COLO668 (cell line): Measurements from ENCODE around the gene YWHAB.

Experiments
- DNase-seq: peaks from one replicate; lab custom pipeline; 2025; ENCODE audit not compliant: unreplicated experiment; lab: John Stamatoyannopoulos, UW

Gene YWHAB

GRCh38 chr20:44911264-44911921 lies 25.9 kb downstream of the YWHAB start:
- DNase-seq: peak; percentile 34

- no peak for DNase-seq
These were observed 26.7 kb downstream of the YWHAB start for GRCh38 chr20:44912189-44912588.

GRCh38 chr20:44914924-44915323 lies 29.4 kb downstream of the YWHAB start:
- DNase-seq: no peak

DNA sequence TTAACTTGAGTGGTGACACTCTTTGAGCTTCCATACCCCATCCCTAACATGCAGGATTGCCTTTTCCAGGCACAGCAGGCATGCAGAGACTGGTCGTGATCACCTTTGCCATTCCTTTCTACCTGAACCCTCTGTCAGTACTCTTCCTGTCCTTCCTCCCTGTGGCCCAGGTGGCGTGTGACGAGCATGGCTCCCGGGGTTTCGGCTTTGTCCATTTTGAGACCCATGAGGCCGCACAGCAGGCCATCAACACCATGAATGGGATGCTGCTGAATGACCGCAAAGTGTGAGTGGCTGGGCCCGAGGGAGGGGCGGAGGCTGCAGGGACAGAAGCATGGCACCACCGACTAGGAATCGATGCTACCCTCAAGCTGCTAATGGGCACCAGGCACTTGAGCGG lies 31.1 kb downstream of the YWHAB start:
- DNase-seq: no peak

DNA sequence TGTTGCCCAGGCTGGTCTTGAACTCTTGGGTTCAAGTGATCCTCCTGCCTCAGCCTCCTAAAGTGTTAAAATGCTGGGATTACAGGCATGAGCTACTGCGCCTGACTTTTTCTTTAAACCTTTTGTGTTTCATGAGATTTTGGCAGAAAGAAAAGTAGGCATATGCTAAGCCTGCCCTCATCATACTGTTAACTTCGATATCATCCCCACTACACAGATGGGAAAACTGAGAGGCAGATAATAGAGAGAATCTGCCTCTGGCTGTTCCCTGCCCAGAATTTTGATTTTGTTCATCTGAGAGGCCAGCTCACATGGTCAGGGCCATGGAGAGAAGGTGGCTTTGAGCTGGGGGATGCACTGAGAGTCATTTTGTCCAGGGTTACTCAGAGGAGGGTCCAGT lies 31.9 kb downstream of the YWHAB start:
- no peak for DNase-seq

DNA sequence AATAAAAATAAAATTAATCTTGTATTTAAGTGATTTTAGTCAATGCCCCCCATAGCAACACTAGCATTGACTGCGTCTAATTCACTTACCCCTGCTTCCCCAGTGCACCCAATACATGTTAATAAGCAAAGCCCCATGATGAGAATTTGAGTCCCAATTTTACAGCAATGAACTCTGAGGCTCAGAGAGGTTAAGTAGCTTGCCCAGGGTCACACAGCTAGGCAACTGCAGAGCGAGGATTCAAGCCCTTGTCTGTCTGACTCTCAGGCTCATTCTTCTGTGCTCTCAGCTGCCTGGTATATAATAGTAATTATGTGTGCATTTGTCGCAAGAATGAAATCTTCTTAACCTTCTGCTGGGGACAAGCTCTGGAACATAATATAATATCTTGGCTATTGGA lies 32.8 kb downstream of the YWHAB start:
- DNase-seq: no peak

DNA sequence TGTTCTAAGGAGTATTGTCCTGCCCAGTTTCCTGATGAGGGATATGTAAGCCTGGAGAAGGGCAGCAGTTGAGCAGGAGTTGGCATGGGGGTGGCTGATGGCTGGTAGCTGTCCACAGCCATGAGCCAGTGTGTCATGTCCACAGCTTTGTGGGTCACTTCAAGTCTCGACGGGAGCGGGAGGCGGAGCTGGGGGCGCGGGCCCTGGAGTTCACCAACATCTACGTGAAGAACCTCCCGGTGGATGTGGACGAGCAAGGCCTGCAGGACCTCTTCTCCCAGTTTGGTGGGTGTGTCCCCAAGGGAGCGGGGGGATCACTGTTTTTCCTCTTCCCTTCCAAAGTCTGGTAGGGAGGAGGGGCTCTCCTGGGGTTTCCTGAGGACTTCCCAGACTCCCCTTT lies 33.3 kb downstream of the YWHAB start:
- no peak for DNase-seq

- DNase-seq: no peak
These were observed 35.9 kb downstream of the YWHAB start for GRCh38 chr20:44921447-44921846.

GRCh38 chr20:44924541-44924940 lies 39.0 kb downstream of the YWHAB start:
- DNase-seq: no peak

DNA sequence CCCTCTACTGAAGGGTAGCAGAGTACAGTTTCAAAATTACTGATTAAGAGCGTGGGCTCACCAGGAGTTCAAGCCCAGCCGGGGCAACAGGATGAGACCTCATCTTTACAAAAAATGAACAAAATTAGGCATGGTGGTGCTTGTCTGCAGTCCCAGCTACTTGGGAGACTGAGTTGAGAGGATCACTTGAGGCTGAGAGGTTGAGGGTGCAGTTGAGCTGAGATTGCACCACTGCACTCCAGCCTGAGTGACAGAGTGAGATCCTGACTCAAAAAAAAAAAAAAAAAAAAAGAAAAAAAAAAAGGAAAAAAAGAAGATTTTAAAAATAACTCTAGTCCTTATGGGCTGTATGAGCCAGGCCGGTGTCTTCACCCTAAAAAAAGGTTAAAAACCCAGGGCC lies 43.1 kb downstream of the YWHAB start:
- DNase-seq: no peak

DNA sequence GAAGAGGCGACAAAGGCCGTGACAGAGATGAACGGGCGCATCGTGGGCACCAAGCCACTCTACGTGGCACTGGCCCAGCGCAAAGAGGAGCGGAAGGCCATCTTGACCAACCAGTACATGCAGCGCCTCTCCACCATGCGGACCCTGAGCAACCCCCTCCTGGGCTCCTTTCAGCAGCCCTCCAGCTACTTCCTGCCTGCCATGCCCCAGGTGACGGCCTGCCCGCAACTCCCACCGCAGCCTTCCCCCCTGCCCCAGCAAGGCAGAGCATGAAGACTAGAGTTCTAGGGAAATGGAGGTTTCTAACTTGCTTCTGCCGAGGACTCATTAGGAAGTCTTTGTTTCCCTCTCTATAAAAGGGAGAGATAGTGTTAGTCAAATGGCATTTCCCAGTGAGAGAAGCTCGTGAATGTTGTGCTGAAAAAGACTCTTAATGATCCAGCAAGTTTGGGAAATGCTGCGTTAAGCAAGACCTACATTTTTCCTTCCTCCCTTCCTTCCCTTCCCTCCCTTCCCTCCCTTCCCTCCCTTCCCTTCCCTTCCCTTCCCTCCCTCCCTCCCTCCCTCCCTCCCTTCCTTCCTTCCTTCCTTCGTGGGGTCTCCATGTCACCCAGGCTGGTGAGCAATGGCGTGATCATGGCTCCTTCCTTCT lies 45.1 kb downstream of the YWHAB start:
- DNase-seq: no peak

- no peak for DNase-seq
These were observed 46.4 kb downstream of the YWHAB start for GRCh38 chr20:44931911-44932310.

GRCh38 chr20:44932916-44933315 lies 47.4 kb downstream of the YWHAB start:
- DNase-seq: no peak

DNA sequence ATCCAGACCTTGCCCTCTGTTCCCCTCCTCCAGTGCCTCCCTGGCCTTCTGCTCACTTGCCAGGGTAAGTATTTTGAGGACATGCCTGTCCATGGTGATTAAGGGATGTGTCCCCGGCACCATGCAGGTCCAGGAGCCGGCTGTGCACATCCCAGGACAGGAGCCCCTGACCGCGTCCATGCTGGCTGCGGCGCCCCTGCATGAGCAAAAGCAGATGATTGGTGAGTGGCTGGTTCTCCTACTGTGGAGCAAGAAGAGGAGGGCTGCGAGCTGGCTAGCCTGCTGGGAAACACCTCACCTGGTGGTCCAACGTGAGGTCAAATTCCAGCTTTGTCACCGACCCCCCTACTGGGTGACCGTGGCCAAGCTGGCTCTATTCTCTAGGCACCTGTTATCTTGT lies 51.0 kb downstream of the YWHAB start:
- DNase-seq: no peak

GRCh38 chr20:44938637-44939036 lies 53.1 kb downstream of the YWHAB start:
- no peak for DNase-seq

DNA sequence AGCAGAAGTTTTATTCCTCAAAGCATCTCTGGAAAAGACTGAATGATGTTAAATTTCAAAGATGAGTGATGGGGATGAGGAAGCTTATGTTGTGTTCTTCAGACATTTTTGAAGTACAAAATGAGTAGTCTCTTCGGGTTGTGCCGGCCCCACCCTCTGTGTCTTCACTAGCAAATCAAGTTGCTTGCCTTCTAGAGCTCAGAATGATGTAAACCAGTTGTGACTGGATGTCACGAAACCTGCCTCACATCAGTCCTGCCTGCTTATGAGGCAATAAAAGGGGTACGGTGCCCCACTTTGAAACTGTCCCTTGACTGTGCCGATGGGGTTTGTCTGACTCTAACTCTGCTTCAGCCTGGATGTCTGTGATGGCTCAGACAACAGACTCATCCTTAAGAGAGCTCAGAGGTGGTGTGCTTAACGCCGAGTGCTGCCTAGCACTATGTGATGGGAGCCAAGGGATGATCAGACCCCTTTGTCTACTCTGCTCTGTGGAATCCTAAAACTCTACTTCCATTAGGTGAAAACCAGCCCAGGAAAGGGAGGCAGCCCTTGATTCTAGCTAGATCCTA lies 55.7 kb downstream of the YWHAB start:
- DNase-seq: no peak

DNA sequence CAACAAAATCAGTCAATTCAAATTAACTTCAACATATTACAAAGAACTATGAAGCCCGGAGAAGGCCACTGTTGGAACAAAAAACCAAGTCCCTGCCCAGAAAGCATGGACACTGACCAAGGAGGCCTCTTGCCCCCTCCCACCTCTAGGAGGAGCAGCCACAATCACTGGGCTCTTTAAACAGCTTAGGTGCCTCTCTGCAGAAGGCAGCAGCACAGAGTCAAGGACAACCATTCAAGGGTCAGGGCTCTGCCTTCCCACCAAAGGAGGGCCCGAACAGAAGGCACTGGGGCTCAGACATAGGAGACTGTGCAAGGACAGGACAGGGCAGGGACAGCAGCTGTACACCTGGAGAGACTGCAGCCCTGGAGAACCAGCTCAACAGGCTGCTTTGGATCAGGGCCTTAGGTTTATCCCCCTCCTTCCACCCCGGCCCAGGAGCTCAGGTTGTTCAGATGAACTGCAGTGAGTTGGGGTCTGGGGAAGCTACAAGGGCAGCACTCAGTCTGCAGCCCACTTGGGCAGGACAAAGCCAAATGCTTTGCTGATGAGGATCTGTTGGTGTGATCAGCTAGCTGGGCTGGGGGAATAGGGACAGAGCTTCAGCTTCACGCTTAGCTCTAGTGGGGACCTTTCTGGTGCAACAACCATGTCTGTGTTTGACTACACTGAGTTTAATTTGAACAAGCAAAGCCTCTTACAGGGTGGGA lies 56.9 kb downstream of the YWHAB start:
- no peak for DNase-seq

DNA sequence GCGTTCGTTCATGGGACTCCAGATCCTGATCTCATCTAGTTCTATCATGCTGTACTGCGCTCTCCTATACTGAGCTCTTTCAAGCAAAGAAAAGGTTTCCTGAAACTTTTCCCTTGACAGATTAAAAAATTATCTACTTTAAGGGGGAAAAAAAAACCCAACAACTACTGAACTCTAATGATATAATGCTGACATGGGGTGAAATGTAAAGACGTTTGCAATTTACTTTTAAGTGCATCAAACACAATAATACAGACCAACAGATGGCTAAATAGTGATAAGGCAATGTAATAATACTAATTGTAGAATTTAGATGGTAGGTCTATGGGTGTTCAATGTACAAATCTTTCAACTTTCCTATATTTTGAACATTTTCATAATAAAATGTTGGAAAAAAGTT lies 58.3 kb downstream of the YWHAB start:
- no peak for DNase-seq

GRCh38 chr20:44945261-44945660 lies 59.8 kb downstream of the YWHAB start:
- no peak for DNase-seq

- no peak for DNase-seq
These were observed 60.9 kb downstream of the YWHAB start for GRCh38 chr20:44946271-44946852.

- no peak for DNase-seq
These were observed 62.6 kb downstream of the YWHAB start for GRCh38 chr20:44948107-44948506.

- no peak for DNase-seq
These were observed 63.0 kb downstream of the YWHAB start for GRCh38 chr20:44948513-44948912.
